SW 1271 (cell line): Measurements from ENCODE around the gene HOXB5.

Source experiments
- DNase-seq, 2 experiments: peaks; one replicate each; lab custom pipeline; 2025; lab: John Stamatoyannopoulos, UW

HOXB5 gene

GRCh38 chr17:48546924-48547807 is 46.4 kb downstream of the HOXB5 start:
- no peak for DNase-seq

DNA sequence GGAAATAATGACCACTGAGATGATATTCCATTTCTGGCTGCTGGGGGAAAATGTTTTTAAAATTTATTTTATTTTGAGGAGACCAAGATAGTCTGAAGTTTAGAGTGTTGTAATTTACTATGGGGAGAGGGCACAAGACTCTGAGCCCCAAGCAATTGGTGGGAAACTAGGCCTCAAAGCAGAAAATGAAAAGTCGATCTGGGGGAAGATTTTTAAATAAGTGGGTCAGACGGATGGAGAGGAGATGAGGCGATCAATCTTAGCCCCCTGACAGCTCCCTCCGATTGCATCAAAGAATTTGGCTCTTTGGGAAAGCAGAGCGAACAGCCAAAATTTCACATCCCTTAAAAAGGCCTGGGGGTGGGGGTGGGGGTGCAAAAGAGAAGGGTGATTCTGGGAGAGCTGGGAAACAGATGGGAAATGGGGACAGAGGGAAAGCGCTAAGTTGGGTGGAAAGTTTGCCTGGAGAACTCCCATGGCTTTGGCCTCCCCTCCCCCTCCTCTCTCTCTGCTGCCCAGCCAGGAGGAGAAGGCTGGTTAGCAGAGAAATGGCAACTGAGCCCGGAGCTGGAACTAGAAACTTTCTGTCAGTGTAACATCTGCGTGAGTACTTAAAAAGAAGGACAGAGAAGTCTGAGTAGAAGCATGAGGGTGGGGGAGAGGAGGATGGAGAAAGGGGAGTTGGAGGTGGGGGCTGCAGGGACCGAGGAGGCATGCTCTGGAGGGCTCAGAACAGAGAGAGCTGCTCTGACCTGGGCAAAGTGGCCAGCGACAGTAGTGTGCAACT is 47.2 kb downstream of the HOXB5 start:
- DNase-seq: no peak

- no peak for DNase-seq
Measured at GRCh38 chr17:48545539-48545938, 48.0 kb downstream of the HOXB5 start.

- DNase-seq: no peak
Measured at GRCh38 chr17:48545022-48545375, 48.6 kb downstream of the HOXB5 start, which contains the start of gene HOXB2. HOXB2 (minus strand) TSS chr17:48545109; CDS start chr17:48544911, 198 bp downstream.

GRCh38 chr17:48544349-48545021 is 49.1 kb downstream of the HOXB5 start:
- no peak for DNase-seq

- DNase-seq: no peak
Measured at GRCh38 chr17:48543854-48544348, 49.7 kb downstream of the HOXB5 start.

GRCh38 chr17:48543107-48543853 is 50.3 kb downstream of the HOXB5 start:
- DNase-seq: peak in 1 of 2 experiments; percentile 45

DNA sequence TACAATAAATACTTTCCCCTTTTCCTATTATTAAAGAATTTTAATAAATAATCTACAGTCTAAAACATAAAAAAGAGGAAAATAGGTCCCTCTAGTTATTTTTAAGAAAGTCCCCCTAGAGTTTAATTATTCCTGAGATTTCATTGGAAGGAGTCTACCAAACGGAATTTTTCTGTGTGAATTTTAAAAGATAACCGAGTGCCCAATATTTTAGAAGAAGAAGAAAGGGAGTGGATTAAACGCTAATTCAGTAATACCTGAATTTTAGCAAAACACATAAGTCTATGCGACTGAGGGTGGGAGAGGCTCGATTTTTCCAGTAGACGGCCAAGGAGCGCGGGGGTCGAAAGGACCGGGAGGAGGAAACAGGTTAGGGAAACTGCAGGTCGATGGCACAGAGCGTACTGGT is 50.9 kb downstream of the HOXB5 start:
- DNase-seq: no peak

- DNase-seq: no peak
Measured at GRCh38 chr17:48542114-48542656, 51.4 kb downstream of the HOXB5 start.

- no peak for DNase-seq
Measured at GRCh38 chr17:48541577-48542113, 51.9 kb downstream of the HOXB5 start.
